NCI-H748 treated with DMSO at 0.1 percent for 48 hours (cell line): ENCODE results near the gene TPST2.

Experiments used
- DNase-seq: peaks from one replicate; lab custom pipeline; 2025; lab: John Stamatoyannopoulos, UW

Gene TPST2

DNA sequence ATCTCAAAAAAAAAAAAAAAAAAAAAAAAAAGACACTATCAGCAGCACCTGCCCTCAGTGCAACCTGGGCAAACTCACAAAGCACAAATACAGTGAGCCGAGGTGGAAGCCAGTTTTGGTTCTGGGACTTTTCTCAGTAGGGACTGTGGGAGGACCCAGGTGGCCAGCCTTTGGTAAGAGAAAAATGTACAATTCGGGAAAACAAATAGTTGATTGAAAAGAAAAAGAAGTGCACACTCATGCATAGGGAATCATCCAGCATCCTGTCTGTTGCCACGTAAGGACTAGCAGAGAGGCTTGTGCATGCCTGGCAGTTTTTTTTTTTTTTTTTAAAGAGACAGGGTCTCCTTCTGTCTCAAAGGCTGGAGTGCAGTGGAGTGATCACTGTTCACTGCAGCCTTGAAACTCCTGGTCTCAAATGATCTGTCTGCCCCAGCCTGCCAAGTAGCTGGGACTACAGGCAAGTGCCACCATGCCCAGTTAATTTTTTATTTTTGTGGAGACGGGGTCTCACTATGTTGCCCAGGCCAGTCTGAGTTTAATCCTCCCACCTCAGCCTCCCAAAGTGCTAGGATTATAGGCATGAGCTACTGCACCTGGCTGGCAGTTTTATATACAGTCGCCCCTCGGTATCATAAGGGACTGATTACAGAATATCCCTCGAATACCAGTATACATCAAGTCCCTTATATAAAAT is 36.7 kb downstream of the TPST2 start:
- DNase-seq = no peak

DNA sequence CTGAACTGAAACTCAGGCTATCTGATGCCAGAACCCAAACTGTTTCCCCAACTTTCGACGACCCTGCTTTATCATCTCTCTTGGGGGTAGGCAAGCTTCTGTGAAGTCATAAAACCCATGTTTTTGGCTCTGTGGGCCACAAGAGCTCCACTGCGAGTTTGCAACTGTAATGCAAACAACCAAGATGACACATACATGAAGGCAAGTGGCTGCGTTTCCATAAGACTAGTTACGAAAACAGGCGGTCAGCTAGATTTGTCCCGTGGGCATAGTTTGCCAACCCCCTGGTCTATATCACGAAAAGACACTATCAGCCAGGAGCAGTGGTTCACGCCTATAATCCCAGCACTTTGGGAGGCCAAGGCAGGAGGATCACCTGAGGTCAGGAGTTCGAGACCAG is 37.5 kb downstream of the TPST2 start:
- no peak for DNase-seq

DNA sequence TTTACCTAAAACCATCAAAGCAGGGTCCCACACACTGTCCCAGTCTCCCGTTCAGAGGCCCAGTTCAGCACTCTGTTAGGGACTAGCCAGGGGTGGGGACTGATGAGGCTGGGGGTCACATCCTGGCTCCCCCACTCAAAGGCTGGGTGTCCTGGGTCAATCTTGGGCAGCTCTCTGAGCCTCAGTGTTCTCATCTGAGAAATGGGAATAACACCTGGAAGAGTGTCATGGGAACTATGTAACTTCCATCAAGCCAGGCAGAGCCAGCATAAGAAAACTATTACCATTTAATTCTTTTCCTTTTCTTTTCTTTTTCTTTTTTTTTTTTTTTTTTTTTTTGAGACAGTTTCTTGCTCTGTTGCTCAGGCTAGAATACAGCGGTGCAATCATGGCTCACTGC is 38.4 kb downstream of the TPST2 start:
- no peak for DNase-seq

DNA sequence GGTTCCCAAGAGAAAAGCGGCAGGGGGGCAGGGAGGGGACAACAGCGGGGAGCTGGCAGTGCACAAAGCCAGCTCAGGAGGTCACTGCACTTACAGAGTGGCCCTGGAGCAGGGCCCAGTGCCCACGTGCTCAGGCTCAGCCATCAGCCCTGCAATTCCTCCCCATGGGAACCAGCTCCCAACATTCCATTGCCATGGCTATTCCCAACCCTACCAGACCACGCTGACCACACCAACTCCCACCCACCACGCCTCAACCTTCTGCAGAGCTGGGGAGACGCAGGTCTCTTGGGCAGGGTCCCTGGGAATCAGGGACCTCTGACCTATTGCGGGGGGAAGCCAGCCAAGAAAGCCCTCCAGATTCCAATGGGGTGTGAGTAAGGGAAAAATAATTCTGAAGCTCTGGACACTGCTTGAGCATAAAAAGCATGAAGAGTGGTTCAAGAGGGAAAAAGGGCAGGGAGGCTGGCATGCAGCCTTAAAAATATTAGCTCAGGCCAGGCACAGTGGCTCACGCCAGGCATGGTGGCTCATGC is 39.4 kb downstream of the TPST2 start:
- no peak for DNase-seq

DNA sequence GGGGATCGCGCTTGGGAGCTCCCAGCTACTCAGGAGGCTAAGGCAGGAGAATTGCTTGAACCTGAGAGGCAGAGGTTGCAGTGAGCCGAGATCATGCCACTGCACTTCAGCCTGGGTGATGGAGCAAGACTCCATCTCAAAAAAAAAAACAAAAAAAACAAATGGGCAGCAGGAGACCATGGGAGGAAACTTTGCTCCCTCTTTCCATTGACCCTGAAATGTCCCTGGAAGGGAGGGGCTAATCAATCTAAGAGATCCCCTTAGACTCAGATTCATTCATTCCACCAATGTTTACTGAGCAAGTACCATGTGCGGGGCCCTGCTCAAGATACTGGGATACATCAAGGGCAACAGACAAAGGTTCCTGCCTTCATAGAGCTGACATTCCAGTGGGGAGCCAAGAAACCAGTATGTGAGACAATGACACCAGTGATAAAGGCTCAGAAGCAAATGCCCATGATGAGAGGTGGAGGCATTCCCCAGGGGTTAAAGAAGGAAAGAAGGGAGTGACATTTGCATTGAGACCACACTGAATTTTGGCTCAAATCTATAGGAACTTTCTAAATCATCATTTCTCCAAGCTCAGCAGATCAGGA is 39.9 kb downstream of the TPST2 start:
- DNase-seq = no peak

DNA sequence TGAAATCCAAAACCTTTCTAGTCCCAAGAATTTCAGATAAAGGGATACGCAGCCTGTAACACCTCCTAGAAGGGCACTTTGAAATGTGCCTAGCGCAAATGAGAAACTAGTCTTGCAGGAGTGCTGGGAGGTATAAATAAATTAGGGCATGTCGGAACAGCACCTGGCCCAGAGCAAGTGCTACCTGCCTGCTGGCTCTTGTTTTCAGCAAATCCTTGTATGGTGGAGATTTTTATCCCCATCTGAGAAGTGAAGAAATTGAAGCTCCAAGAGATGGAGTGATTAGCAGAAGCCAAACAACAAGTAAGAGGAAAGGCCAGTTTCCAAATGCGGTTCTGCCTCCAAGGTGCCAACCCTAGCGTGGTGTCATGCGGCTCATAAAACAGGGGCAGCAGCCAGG is 40.9 kb downstream of the TPST2 start:
- no peak for DNase-seq

DNA sequence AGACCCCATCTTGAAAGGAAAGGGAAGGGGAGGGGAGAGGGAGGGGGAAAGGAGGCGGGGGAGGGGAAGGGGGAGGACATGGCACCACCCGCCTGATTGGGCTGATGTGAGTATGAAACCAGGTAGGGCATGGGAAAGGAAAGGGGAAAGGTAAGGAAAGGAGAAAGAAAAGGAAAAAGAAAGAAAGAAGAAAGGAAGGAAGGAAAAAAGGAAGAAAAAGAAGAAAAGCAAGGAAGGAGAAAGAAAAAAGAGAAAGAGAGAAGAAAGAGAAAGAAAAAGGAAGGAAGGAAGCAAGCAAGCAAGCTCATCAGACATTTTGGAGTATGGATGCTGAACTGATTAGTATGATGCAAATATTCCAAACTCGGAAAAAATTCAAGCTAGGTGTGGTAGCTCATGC is 41.6 kb downstream of the TPST2 start:
- DNase-seq = no peak

DNA sequence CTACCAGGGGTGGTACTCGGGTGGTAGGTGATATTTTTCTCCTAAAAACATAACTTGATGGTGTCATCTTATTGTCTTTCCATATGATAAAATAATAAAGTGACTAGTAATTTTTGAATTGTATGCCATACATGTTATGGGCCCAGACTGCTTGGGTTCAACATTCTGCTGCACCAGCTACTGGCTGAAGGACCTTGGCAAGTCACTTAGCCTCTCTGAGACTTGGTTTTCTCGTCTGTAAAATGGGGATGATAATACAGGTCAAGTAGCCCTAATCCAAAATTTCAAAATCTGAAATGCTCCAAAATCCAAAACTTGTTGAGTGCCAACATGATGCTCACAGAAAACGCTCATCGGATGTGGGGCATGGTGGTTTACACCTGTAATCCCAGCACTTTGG is 42.1 kb downstream of the TPST2 start:
- no peak for DNase-seq

DNA sequence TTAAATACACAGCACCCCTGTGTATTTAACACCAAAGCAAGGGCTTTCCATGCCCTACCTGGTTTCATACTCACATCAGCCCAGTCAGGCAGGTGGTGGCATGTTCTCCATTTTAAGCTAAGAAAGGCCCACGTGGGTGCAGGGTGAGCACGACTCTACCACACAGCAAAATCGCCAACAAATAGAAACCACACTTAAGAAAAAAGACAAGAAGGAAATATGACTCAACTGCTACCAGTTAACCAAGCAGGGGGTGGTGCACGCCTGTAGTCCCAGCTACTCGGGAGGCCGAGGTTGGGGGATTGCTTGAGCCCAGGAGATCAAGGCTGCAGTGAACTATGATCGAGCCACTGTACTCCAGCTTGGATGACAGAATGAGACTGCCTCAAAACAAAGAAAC is 42.5 kb downstream of the TPST2 start:
- no peak for DNase-seq

DNA sequence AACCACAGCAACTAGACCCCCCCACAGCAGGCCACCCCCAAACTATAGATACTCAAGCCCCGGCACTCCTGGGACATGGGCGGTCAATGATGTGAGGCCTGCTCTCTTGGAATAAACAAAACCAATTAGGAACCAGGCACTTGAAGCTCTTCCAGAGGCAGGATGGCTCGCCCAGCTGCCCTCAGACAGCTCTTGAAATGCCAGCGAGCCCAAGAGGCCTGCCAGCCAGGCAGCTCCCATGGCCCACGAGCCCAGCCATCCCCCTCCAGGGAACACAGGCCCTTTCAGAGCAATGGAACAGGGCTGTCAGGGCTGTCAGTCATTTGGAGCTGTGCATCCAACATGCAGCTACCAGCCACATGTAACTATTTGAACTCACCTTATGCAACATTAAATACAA is 43.6 kb downstream of the TPST2 start:
- no peak for DNase-seq

DNA sequence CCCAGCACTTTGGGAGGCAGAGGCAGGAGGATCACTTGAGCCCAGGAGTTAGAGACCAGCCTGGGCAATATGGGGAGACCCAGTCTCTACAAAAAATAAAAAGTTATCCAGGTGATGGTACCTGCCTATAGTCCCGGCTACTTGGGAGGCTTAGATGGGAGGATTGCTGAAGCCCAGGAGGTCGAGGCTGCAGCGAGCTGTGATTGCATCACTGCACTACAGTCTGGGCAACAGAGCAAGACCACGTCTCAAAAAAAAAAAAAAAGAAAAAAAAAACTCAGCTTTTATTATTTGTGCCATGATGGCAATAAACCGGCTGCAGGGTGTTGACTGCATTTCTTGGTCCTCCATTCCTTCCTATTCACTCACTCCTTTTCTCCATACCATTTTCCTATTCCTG is 44.1 kb downstream of the TPST2 start:
- no peak for DNase-seq

DNA sequence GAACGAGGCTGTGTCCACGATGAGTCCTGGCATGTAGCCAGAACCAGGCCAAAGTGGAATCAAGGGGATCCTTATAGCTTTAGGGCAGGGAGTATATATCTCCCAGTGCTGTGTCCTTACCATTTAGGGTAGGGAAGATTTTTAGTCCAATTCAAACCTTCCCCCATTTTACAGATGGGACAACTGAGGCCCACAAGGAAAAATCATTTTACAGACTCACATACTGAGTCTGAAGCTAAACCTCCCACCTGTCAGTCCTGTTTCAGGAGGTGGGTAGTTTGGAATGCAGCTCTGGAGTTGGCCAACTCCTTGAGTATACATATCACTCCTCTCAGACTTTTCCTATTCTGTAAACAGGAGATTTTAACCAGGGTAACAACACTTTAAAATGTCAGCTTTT is 44.5 kb downstream of the TPST2 start:
- no peak for DNase-seq

DNA sequence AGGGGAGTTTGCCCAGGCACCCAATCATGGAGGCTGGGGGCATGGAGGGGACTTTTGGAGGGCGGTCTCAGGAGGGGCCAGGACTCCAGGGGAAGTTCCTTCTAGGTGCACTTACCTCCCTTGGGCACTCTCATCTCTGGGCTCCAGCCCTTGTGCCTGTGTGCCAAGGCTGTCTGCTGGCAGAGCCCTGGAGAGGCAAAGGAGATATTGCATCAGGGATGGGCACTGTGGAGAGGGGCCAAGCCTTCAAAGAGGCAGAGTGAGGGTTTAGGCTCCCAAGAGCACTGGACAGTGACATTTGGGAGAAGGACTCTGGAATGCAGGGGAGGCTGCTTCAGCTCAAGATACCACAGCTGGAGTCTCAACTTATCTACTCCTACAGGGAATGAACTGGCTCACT is 45.4 kb downstream of the TPST2 start:
- DNase-seq = no peak

DNA sequence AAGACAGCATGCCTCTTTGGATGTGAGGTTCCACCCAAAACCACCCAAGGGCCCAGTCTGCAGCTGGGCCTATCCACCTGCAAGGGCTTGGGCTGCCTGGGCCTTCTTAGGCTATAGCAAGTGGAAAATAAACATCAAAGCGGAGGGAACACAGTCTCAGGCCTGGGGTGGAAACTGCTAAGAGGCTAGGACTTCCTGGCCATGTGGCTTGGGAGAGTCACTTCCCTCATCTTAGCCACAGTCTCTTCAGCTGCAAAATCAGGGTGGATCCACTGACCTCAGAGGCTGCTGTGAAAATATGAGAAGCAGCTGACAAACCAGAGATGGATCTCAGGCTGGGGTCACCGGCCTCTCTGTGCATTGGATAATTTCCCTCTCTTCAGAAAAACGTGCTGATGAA is 47.1 kb downstream of the TPST2 start:
- DNase-seq = no peak

DNA sequence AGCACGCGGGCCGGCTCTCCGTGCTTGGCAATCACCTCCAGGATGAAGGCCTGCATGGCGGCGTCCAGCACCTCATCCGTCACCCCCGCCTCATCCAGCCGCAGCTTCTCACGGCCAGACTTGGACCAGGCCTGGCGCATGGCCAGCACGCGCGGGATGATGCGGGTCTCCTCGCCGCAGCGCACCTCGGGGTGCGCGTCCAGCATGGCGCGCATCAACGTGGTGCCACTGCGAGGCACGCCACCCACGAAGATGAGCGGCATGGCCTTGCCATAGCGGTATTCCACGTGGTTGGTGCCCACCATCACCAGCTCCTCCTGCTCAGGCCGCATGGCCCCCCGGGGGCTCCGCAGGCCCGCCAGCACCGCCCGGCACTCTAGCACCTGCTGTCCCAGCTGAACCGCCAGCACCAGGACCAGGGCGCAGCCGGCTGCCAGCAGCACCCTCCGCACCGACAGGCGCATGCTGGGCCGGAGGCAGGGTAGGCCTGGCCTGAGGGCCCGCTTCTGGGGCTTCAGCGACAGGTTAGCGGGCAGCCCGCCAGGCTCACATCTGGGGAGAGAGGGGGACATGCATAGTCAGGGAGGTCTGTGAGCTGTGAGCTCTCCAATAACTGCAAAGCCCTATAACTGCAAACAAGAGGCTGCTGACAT is 48.6 kb downstream of the TPST2 start:
- no peak for DNase-seq

DNA sequence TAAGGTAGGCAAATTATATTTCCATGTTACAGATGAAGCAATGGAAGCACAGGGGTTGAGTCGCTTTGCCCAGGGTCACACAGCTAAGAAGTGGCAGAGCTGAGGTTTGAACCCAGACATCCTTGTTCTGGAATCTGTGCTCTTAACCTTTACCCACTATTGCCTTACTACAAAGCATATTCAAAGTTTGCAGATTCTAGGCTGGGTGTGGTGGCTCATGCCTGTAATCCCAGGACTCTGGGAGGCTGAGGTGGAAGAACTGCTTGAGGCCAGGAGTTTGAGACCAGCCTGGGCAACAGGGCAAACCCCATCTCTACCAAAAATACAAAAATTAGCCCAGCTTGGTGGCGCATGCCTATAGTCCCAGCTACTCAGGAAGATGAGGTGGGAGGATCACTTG is 49.8 kb downstream of the TPST2 start:
- no peak for DNase-seq

DNA sequence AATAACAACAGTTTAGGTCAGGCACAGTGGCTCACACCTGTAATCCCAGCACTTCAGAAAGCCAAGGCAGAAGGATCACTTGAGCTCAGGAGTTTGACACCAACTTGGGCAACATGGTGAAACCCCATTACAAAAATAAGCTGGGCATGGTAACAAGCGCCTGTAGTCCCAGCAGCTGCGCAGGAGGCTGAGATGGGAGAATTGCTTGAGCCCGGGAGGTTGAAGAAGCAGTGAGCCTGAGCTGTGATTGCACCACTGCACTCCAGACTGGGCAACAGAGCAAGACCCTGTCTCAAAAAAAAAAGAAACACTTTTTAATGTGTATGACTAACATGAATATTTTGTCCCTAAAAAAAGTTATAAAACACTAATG is 53.2 kb downstream of the TPST2 start:
- DNase-seq = no peak

DNA sequence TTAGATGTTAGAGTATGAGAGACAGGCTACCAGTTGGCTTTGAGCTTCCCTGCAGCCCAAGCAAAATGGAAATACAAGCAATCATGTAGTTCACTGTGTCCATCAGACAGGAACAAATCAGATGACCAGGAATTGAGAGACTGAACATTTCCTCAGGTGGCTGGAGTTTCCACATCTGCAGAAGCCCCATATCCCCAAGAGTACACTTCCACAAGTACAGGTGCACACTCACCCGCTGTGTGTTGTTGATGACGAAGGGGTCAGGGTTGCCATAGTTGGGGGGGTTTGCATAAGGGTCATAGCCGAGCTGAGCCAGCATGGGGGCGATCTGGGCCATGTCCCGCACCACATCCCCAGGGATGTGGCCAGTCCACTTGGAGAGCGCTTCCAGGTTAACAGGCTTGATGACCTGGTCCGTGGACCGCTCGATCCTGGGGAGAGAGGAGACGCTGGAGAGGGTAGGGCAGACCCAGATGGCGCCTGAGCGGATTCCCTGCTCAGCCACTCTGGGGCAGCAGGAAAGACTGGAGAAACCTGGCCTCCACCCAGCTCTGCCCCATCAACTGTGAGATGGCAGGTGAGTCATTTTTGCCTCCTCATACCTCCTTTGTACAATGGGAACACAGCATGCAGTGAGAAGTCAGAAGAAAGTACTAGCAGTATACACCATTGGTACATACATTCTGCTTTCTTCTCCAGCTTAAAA is 53.7 kb downstream of the TPST2 start:
- no peak for DNase-seq

DNA sequence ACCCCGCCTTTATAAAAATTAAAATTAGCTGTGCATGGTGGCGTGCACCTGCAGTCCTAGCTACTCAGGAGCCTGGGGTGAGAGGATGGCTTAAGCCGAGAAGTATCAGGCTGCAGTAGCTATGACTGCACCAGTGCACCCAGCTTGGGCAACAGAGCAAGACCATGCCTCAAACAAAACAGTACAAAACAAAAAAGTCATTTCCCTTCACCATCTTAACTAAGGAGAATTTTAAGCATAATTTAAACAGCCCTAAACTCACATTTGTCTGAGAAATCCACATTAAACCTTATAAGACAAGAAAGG is 54.4 kb downstream of the TPST2 start:
- DNase-seq = no peak

DNA sequence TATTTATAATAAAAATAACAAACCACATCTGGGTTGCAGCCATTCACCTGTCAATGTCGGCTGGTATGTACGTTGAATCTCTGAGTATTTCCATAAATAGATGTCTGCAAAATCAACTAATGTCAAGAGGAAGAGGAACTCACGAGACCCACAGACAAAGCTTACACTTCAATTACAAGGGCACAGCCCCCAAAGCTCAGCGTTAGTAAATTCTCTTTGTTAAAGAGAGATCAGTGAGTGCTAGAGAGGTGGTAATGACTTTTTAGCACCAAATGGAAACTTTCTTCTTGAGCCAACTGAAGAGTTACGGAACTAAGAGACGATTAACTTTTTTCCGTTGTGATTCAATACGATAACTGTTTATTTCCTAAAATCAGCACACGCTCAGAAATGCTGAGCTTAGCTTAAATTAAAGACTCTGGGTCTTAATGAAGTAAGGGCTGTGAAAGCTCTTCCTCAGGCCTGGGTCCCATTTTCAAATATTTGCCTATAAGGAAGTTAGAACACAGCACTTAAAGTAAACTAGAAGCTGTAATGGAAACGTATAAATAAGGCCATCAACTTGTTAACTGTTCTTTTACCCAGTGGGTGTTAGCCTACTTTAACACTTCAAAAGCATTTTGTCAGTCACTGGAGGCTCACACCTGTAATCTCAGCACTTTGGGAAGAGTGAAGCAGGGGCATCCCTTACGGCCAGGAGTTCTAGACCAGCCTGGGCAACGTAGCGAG is 54.9 kb downstream of the TPST2 start:
- DNase-seq = no peak

DNA sequence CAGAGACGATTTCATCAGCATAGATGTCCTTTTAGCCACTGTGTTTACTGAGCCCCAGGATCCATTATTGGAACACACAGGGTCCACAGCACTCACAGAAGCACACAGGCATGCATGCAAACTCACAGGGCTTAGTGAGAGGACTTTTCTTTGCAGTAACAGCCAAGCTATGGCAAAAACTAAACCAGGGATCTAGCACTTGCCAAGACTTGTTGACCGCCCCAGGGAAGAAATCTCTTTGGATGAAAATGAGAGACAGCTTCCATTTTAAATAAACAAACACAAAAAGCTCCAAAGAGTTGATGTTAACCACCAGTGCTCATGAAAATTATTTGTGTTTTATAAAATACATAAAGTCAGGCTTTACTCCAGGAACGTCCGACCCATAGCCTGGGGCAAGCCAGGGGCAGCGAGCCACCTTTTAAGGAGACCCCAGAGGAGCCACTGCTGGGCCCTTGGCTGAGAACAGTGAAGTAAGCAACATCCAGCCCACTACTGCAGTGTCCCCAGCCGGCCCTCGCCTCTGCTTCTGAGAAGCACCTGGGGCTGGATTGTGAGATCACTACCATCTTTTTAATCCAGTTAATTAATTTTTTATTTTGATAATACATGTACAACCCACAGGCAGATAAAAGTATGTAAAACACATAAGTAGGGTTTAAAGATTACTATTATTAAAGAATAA is 55.6 kb downstream of the TPST2 start:
- DNase-seq = no peak

DNA sequence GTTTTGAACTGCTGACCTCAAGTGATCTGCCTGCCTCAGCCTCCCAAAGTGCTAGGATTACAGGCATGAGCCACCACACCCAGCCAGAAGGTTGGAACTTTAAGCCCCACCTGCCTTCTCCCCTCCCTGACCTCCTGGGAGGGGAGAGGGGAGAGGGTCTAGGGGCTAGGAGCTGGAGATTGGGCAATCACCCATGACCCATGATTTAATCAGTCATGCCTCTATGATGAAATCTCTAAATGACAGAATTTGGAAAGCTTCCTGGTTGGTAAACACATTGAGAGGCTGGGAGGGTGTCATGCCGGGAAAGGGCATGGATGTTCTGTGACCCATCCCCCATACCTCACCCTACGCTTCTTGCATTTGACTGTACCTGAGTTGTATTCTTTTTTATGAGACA is 60.6 kb downstream of the TPST2 start:
- no peak for DNase-seq
